Activated T-cell treated with anti-CD3 and anti-CD28 coated beads, Interleukin-2, amount 50 U/mL, for 48 hours (primary cell): ENCODE data around the gene HUS1B.
A peak's percentile ranks its signal among the peaks of the same experiment; 100 is the strongest.
"Not testable (repeated sequence)": the region's sequence is repeated elsewhere in the genome, so short reads cannot be mapped to it uniquely, and the experiment has no call there.

Experiments
- DNase-seq, 2 experiments: peaks; one replicate each; pipeline ENCODE4 v3.0.0-alpha.2; 2020

Gene HUS1B

DNA sequence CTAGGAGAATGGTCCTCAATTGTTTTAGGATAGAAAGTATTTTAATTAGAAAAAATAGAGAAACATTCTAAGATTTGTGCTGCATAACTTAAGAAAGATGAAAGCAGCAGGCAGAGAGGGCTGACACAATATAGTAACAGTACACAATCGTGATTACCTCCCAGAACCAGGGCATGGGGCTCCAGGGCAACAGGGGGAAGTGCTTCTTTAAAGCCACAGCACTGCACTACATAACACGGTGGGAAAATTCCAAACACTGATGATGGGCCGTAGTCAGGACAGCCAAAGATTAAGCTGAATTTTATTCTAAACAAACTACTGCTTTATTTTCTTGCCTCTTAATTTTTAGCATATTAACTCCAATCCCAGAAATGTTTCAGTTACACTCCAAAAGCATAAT, 21.6 kb upstream of the HUS1B start:
- DNase-seq, result no peak

DNA sequence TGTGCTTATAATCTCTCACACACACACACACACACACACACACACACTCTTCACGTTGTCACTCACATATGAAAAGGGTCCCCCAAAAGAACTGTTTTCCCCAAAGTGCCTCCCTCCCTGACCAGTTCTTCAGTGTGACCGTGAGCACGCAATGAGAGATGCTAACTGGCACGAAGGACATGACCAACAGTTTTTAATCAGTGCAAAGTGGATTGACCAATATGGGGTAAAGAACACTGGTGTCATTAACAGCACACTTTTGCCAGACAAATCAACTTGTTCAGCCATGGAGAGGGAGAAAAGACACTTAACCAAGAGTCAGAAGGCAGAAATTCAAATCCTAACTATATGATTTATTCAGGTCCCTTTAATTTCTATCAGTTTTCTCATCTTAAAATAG, 21.0 kb upstream of the HUS1B start:
- no peak for DNase-seq

DNA sequence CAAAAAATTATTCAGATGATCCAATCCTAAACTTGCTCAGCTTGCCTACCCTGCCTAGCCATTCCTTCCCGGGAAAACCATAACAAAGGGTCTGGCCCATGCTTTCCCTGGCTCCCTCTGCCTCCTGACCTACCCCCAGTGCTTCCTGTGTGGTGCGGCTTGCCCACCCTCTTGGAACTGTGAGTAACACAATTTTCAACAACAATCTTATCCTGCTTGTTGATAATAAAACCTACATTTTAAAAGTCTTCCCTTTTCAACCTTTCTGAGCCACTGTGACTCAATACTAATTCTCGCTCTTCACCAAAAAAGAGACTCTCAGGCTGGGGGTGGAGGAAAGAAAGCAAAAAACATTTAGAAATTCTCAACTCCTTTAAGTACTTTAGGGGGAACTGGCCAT, 18.1 kb upstream of the HUS1B start:
- DNase-seq, result peak in 1 of 2 experiments; percentile 27

DNA sequence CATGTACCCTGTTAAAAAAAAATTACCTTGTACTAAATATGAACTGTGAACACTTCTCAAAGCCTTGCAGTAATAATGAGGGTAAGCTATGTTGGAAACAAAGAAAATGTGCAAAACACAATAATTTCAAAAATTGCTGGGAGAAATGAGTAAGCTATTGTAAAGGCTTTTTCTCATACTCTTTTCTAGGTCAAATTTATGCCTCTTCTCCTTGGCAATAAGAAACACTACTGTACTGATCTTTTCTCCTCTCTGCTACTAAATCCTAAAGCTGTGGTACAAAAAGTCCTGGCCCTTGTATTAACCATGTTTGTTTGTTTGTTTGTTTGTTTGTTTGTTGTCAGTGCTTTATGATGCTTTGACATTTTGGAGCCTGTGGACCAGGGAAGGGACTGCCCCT, 17.5 kb upstream of the HUS1B start:
- no peak for DNase-seq

DNA sequence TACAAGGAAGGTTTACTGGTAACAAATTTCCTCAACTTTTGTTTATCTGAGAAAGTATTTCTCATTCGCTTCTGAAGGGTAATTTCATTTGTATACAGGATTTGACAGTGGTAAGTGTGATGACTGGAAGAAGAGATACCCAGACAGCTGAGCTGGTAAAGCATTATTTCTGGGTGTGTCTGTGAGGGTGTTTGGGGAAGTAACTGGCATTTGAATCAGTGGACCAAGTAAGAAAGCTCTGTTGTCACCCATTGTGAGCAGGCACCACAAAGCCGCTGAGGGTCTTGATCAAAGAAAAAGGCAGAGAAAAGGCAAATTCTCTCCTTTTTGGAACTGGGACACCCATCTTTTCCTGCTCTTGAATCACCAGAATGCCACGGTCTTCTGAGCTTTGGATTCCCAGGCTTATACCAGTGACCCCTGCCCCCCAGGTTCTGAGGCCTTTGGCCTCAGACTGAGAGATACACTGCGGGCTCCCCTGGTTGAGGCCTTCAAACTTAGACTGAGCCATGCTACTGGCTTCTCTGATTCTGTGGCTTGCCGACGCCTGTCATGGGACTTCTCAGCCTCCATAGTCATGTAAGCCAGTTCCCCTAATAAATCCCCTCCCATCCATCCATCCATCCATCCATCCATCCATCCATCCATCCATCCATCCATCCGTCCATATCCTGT, 10.5 kb upstream of the HUS1B start:
- DNase-seq, result no peak

DNA sequence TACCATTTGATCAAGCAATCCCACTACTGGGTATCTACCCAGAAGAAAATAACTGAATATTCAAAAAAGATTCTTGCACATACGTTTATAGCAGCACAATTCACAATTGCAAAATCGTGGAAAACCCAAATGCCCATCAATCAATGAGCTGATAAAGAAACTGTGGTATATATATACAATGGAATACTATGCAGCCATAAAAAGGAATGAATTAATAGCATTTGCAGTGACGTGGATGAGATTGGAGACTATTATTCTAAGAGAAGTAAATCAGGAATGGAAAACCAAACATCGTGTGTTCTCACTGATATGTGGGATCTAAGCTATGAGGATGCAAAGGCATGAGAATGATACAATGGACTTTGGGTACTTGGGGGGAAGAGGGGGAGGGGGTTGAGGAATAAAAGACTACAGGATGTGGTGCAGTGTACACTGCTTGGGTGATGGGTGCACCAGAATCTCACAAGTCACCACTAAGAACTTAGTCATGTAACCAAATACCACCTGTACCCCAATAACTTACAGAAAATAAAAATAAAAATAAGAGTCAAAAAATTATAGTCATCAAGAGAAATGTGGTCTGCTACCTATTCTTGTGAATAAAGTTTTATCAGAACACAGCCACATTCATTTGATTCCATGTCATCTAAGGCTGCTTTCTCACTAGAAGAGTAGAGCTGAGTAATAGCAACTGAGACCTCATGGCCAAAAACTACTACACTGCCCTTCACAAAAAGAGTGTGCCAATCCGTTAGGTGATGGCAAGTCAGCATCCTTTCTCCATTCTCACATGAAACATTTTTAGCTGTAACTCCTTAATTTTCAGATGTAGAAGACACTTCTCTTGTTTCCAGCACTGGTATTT, 8.7 kb upstream of the HUS1B start:
- DNase-seq, result no peak

DNA sequence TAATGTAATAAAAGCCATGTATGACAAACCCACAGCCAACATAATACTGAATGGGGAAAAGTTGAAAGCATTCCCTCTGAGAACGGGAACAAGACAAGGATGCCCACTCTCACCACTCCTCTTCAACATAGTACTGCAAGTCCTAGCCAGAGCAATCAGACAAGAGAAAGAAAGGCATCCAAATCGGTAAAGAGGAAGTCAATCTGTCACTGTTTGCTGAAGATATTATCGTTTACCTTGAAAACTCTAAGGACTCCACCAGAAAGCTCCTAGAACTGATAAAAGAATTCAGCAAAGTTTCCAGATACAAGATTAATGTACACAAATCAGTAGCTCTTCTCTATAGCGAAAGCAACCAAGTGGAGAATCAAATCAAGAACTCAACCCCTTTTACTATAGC, 6.9 kb upstream of the HUS1B start:
- DNase-seq, result not testable (repeated sequence)

DNA sequence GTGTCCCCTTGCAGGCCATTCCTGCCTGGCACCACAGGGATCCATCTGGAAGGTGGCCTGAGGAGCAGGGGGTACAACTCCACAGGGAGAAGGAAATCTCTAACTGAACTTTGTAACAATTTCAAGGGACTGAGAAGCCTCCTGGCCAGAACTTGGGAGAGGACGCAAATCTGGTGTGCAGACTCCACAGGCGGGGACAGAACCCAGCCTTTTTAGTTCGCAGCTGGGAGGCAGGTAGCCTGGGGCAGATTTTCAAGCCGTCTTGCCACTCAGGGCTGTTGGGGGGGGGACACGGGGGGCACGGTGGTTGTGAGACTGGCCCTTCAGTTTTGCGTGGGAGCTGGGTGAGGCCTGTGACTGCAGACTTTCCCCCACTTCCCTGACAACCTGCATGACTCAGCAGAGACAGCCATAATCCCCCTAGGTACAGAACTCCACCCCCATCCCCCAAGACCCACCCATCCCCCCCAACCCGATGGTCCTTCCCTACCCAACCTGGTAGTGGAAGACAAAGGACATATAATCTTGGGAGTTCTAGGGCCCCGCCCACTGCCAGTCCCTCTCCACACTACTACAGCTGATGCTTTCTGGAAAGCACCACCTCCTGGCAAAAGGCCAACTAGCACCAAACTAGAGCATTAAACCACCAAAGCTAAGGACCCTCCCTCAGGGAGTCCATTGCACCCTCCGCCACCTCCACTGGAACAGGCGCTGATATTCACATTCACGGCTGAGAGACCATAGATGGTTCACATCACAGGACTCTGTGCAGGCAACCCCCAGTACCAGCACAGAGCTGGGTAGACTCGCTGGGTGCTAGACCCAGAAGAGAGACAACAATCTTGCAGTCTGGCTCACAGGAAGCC, 3.0 kb upstream of the HUS1B start:
- peak in 1 of 2 experiments; percentile 39 for DNase-seq

DNA sequence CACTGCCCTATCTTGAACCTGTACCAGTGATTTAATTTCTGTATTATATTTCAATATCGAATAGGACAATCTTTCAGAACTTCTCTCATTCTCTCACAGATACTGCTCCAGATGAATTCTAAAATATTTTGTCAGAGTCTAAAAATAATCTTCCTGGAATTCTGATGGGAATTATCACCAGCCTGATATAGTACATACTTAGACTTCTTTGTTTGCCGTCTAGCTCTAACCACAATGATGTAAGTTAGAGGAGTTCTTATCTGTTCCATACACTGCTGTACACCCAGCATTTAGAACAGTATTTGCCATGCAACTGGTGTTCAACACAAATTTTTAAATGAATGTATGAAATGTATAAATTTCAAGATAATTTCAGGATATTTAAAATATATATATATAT, 1.3 kb upstream of the HUS1B start:
- no peak for DNase-seq

DNA sequence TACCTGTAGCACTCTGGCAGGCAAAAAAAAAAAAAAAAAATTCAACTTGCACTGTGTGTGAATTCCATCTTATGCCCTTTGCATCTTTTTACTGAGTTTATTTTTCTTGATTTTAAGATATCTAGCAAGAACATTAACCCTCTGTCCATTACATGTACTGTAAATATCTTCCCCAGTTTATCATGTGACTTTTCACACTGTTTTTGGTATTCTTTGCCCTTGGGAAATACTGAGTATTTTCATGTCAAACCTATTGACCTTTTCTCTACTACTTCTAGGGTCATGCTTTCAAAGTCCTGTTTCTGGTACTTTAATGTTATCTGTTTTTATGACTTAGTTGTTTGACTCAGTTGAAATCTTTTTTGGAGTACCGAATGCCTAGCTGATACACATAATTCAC, 843 bp upstream of the HUS1B start:
- no peak for DNase-seq

DNA sequence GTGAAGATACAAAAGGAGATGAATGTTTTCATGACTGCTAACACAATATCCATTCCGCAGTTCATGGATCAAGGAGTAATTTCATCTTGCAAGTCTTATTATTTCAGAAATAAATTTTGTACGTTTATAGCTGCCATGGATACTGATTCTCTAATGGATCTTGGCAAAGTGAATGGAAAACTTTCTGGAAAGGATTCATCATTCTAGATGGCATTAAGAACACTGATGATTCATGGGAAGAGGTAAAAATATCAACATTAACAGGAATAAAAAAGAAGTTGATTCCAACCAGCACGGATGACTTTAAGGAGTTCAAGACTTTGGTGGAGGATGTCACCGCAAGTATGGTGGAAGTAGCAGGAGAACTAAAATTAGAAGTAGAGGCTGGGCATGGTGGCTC, 2.8 kb downstream of the HUS1B start:
- DNase-seq, result no peak

DNA sequence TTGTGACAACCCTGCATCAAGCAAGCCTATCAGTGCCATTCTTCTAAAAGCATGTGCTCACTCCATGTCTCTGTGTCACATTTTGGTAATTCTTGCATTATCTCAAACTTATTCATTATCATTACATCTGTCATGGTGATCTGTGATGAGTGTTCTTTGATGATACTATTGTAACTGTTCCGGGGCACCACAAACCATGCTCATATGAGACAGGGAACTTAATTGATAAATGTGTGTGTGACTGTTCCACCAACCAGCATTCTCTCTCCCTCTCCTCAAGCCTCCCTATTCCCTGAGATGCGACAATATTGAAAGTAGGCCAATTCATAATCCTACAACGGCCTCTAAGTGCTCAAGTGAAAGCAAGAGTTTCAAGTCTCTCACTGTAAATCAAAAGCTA, 4.0 kb downstream of the HUS1B start:
- DNase-seq, result no peak

DNA sequence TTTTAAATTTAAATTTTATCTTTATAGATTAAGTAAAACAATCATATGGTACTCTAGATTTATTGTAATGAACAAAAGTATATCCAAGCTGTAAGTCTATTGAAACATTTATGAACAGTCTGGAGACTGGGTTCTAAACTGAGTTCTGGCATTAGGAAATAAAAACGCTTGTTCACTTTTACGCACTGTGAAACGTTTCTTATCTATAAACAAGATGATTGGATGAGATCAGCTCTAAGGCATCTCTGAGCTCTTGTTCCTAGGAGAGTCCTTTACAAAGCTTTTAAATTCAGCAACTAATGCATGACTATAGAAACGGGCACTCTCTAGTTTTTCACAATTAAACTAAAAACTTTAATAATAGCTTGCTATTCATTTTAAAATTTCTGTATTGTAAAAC, 6.8 kb downstream of the HUS1B start:
- DNase-seq, result no peak

DNA sequence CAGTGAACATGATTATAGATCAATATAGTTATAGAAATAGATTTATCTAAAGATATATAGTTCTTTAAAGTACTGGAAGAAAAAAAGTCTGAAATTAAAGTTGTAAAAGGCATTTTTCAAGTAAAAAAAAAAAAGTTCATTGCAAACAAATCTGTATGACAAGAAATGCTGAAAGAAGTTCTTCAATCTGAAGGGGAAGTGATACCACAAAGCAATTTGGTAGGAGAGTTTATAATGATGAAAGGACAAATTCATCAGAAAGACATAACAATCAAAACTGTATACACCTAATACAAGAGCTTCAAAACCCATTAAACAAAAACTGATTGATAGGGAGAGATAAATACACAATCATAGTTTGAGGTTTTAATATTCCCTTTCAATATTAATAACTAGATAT, 14.1 kb downstream of the HUS1B start:
- no peak for DNase-seq

DNA sequence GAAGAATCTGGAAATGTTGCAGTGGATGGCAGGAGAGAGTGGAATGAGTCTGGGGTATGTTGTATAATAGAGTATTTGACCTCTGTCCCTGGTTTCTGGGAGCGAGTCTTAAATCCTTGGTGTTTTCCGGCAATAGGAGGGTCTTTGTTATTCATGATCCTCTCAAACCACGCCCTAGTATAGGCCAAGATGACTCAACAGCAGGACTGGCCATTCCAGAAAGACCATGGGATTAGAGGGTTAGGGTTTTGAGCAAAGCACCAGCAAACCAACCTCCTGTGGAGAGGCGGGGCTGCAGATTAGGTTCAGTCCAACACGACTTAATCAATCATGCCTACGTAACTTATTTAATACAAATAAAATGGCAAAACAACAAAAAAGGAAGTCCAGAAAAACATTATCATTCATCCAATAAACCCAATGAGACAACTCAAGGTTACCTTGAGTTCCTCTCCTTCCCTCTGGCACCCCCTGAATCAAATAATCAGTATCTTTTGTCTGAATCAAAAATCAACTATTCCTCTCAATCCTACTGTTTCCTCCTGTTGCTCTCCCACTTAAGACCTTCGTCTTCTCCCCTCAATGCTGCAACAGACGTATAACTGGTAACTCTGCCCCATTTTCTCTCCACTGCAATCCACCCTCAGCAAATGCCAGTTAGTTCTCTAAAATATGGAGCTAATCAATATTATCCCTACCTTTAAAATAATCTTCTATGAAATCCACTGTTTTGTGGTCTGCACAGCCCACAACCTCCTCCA, 15.5 kb downstream of the HUS1B start:
- DNase-seq, result no peak

DNA sequence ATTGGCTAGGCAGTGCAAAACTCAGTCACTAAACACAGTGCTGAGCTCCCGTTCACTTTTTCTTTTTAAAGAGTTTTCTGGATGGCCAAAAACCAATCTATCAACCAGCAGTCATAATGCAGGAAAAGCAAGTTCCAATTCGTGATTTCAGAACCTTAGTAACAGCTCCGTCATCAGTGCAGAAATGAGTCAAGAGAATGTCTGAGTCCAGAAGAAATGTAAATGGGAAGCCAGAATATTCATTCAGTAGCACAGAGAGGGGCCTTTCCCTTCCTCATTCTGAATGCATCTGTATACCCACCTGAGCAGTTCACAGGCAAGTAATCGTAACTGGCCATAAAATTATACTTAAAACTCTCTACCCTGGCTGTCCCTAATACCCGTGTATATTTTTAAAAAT, 20.4 kb downstream of the HUS1B start:
- DNase-seq, result no peak

DNA sequence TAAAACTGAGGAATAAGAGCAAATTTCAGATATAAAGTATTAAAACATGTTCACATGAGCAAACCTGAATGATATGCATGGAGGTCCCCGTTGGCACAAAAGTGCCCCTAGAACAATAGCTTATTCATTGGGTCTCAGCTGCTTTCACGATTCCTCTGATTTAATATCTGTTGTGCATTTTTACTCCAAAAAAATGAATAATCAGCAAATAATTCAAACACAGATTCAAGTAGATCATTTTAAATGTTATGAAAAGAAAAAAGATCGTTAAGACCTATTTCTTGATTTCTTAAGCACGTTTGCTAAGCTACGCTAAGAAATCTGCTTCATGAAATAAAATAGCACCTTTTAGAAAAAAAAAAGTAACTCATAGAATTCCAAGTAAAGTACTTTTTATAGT, 21.7 kb downstream of the HUS1B start:
- no peak for DNase-seq

DNA sequence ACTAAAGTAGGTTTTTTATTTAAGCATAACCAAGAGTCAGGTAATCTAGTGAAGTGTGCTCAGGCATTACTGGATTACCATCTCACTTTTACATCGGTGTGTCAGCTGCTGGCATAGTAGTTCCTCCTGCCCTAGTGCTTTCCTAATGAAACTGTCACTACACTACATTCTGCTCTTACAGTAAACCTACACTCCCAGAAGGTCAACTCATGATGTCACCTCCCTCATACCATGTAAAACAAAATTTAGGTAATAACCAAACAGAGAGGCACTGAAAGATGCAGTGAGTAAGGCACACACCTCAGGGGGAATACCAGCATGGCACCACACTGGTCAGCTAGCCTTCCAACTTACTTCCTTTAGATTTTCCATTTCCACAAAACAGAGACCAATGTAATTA, 23.3 kb downstream of the HUS1B start:
- no peak for DNase-seq

DNA sequence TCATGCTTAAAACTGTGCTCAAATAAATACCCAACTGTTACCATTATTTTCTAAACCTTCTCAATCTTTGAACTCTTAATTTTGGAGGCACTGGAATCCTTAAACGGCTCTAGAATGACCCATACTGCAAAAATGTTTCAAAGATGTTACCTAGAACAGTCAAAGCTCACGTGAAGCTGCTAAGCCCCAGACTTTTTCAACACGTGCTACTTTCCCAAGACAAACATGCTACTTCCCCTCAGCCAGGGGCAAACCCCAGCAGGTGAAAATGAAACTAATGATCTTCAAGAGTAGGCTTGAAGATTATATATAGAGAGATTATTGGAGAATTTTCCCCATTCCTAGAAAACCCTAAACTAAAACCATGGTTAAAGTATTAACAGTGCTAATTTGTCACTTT, 28.1 kb downstream of the HUS1B start:
- DNase-seq, result no peak

DNA sequence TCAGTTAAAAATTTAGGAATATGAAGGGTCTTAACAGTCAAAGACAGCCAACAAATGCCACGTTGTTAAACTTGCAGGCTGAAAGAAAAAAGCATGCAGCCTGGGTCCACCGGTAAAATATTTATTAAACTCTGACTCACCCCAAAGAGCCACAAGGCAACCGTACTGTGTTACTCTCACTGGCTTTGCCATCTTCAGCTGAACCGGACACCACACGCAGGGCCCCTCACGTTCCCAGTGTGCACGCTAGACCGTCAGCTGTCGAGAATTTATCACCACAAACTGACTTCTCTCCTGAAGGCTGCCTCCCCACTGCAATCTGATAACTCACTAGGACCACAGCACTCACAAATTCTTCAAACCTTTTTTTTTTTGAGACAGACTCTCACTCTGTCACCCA, 30.7 kb downstream of the HUS1B start:
- no peak for DNase-seq

DNA sequence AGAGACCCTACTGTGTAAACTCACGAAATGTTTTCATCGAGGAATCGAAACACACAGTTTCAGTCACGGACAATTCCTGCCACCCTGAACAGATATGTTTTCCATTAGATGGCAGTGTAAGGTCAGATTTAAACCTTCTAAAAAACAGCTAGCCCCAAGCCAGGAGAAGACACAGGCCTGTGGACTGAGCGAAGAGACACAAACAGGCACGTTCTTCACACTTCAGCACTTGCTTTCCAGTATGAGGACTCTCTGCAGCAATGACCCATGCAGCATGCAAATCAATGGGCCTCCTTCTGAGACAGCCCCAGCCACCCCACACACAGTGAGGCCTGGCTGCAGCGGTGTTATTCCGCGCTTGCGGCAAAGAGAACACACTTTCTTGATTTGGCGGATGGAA, 31.9 kb downstream of the HUS1B start:
- DNase-seq, result no peak

DNA sequence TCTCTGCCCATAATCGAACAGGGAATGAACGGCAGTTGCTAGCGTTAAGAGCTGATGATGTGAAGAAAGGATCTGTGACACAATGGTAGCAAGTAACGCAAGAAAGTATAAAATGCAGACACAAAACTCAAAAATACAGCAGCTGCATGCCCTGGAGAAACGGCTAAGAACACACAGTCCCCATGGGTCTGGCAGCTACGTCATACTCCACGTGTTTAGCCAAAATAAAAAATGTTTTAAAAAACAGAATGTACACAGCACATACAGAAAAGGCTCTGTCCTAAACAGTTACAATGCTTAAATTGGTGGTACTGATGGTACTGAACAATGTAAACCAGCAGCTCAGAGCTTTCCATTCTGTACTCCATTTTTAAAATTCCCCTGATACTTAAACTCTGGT, 34.4 kb downstream of the HUS1B start:
- DNase-seq, result no peak

DNA sequence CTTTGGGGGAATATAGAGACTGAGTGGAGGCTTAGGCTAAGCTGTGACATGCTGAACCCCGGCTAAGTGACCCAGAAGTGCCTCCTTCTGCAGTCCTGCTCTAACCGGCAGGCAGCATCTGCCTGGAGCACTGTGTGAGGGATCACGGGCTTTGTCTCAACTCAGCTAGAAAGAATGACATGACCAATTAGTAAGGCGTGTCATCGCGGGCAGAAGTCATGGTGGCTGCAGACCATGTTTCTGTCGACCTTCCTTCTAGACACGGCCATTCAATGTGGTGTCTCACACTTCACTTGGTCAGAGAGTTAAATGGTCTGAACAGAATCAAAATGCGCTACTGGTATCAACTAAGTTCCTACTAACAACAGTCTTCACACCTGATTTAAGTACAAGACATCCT, 35.0 kb downstream of the HUS1B start:
- no peak for DNase-seq
